ENCODE data around the gene FAM53B. TPM values are rescaled to one million over a fixed set of nuclear protein-coding genes. Genes with fewer than 3 reads are reported as not detected.

Gene FAM53B
- total and polyA plus RNA-seq, 8 donors, result 5.7 to 46.9 (median 11.4) TPM

DNA sequence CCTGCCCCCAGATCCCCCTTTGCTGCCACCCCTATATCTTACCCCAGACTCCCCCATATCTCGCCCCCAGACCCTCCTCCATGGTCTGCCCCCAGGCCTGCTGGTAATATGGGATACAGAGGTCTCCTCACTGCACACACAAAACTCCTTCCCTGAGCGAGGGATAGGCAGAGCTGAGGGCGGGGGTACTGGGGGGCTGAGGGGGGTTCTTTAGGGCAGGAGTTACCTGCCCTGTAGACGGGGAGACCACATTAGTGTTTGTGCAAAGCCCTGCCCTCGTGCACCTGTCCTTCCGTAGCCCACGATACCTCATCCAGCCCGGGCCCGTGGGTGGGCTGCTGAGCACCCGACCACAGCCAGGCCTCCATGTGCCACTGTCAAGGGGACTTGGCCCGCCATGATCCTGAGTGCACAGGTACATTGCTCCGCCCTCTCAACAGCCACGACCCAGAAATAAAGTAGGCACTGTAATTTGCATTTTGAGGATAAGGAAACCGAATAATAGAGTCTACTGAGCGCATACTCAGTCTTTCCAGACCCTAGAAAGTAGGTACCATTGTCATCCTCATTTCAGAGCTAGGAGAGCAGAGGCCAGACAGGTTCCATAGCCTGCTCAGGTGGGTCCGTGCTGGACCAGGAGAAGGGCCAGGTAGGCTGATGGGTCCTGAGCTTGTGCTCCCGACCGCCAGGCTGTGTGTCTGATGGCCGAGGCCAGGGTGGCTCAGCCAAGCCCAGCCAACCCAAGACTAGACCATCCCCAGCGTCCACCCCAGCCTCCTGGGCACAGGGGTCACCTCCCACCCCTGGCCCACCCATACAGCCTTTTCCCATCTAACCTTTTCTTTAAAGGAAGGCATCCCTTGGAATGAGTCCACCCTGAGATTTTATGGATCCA is 167.4 kb downstream of the FAM53B start:
- Histone ChIP-seq H3K27me3 (no peaks in the 10 kb centered on the region), H3K27ac (no peak overlapping the region), H3K4me3 (no peak overlapping the region), H3K4me1 (no peaks in the 10 kb centered on the region), H3K36me3 (no peaks in the 10 kb centered on the region), H3K9me3 (no peaks in the 10 kb centered on the region)
- DNase-seq, result no peak
- no peak for TF ChIP-seq POLR2AphosphoS5 (IDR thresholded peaks at IDR 0.05)
- no peak for TF ChIP-seq EP300 (IDR thresholded peaks at IDR 0.05)
- TF ChIP-seq, protein P1, sequence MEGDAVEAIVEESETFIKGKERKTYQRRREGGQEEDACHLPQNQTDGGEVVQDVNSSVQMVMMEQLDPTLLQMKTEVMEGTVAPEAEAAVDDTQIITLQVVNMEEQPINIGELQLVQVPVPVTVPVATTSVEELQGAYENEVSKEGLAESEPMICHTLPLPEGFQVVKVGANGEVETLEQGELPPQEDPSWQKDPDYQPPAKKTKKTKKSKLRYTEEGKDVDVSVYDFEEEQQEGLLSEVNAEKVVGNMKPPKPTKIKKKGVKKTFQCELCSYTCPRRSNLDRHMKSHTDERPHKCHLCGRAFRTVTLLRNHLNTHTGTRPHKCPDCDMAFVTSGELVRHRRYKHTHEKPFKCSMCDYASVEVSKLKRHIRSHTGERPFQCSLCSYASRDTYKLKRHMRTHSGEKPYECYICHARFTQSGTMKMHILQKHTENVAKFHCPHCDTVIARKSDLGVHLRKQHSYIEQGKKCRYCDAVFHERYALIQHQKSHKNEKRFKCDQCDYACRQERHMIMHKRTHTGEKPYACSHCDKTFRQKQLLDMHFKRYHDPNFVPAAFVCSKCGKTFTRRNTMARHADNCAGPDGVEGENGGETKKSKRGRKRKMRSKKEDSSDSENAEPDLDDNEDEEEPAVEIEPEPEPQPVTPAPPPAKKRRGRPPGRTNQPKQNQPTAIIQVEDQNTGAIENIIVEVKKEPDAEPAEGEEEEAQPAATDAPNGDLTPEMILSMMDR (IDR thresholded peaks at IDR 0.05), result no peak
- TF ChIP-seq POLR2A (IDR thresholded peaks at IDR 0.05), result no peak
- 76 to 94% (median 82%) methylated on average over 8 to 20 of the region's 20 CpGs for WGBS, 5 donors
- intact Hi-C loops (cut with DNase I; ENCODE audit: low total_unique reads), result no loop called here

DNA sequence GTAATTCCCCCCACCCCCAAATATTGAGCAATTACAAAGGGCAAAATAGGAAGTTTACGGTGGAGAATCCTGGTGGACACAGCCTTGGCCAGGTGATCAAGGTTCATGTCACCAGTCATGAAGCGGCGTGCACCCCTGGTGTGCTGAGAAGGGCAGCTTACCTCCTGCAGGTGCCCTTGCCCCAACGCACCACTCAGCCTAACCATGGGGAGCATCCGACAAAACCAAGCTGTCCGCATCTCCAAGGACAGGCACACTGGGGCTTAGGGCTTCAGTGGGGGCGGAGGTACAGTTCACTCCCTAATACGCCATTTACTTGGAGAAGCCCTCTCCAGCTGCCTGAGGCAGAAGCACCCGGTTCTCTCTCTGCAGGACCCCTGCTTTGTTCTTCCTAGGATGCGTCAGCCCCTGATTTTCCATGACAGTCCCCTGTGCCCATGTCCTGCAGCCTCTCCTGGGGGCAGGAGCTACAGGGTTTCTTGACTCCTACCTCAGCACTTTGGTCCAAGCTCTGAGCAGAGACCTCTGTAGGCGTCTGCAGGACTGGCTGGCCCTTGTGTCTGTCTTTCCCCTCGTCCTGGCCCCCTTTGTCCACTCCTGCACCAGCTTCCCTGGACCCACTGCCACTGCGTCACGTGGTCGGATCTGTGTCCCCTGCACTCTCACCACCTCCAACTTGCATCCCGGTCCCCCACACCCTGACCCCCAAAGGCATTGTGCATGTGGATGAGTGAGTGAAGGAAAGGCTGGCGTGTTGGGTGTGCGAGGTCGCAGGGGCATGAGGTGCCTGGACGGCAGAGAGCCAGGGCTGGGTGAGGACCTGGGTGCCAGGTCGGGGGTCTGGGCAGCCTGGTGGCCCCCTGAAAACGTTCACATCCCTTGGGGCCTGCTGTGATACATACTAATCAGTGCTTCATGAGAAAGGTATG is 168.8 kb downstream of the FAM53B start:
- DNase-seq, result no peak
- TF ChIP-seq, protein P1 (IDR thresholded peaks at IDR 0.05), result no peak
- no peak for TF ChIP-seq EP300 (IDR thresholded peaks at IDR 0.05)
- no peak for TF ChIP-seq POLR2AphosphoS5 (IDR thresholded peaks at IDR 0.05)
- no peak for TF ChIP-seq POLR2A (IDR thresholded peaks at IDR 0.05)
- intact Hi-C loops (cut with DNase I; ENCODE audit: low total_unique reads), result no loop called here
- WGBS, 5 donors, result 84 to 89% (median 87%) methylated on average over 16 to 22 of the region's 22 CpGs
- H3K4me1 ChIP-seq, result no peaks in the 10 kb centered on the region
- no peaks in the 10 kb centered on the region for H3K9me3 ChIP-seq
- H3K36me3 ChIP-seq, result no peaks in the 10 kb centered on the region
- no peak overlapping the region for H3K27ac ChIP-seq
- no peak overlapping the region for H3K4me3 ChIP-seq
- H3K27me3 ChIP-seq, result no peaks in the 10 kb centered on the region

DNA sequence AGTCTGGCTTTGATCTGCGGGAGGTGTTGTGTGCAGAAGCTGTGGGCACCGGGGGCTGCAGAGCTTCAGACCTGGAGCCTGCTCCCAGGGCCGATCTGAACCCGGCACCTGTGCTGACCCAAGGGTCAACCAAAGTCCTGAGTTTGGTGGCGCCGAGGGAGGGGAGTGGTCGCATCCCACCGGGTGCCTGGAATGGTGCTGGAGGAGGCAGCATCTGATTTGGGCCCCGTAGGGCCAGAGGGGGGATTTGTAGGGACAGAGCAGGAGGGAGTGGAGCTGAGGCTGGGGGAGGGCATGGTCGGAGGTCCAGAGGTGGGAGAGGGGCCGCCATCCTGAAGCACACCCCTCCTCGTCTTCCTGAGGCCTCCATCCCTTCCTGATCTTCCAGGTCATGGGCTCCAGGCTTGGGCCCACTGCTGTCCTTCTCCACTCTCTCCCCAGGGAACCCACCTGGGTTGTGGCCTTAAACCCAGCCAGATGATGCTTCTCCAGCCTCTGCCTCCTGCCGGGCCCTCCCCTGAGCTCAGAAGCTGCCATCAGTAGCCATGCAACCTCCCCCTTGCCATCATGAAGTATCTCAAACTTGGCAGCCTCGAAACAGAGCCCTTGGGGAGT is 169.6 kb downstream of the FAM53B start:
- no peak for DNase-seq
- intact Hi-C loops (cut with DNase I; ENCODE audit: low total_unique reads), result no loop called here
- Histone ChIP-seq H3K4me3 (no peak overlapping the region), H3K27ac (no peak overlapping the region), H3K36me3 (no peaks in the 10 kb centered on the region), H3K4me1 (no peaks in the 10 kb centered on the region), H3K9me3 (no peaks in the 10 kb centered on the region), H3K27me3 (no peaks in the 10 kb centered on the region)
- TF ChIP-seq EP300 (IDR thresholded peaks at IDR 0.05) (no peak), POLR2A (IDR thresholded peaks at IDR 0.05) (no peak), POLR2AphosphoS5 (IDR thresholded peaks at IDR 0.05) (no peak)
- TF ChIP-seq, protein P1 (IDR thresholded peaks at IDR 0.05), result no peak
- 89 to 97% (median 91%) methylated on average over 11 to 14 of the region's 14 CpGs for WGBS, 5 donors
